ENCODE data around the gene KCNH2.

The KCNH2 gene

GRCh38 chr7:150994141-150994837, 16.2 kb upstream of the KCNH2 start:
- no peak for DNase-seq (ENCODE audit: low spot score)

GRCh38 chr7:150993511-150993910, 15.4 kb upstream of the KCNH2 start:
- DNase-seq (ENCODE audit: low spot score) = no peak

- DNase-seq (ENCODE audit: low spot score) = peak; percentile 58
Observed at GRCh38 chr7:150992833-150993302, 14.7 kb upstream of the KCNH2 start.

GRCh38 chr7:150992051-150992640, 14.0 kb upstream of the KCNH2 start:
- DNase-seq (ENCODE audit: low spot score) = no peak

DNA sequence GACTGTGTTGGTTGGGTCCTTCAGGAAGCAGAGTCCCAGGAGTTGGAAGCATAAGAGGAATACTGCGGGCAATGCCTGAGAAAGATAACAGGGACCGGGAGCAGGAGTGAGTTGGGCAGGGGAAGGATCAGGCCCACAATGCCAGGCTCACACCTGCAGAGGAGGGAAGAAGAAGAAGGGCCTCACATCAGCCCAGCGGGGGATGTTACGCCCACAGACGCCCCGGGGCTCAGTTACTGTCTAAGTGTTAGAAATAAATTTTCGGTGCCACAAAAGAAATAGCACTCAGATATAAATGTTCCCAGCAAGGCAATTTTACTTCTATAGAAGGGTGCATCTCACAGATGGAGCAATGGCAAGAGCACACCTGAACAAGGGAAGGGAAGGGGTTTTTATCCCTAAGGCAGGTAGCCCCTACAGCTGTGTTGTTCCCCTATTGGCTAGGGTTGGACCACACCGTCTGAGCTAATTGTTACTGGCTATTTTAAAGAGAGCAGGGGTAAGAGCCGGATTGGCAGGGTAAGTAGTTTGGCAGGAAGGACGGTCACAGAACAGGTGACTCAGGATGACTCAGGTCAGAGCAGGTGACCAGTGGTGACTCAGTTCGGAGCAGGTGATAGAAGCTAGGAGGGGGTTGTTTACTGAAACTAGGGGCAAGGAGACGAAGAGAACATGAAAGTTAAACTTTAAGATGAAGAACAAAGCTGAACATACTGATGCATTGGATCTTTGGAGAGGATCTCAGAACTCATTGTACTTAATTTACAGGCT, 12.5 kb upstream of the KCNH2 start, which contains the start of gene NOS3:
Gene NOS3 (plus strand): TSS at position 602 of the 771 bp plus-strand sequence. CDS start 2,787 bp downstream, outside the sequence.
- peak; percentile 74 for DNase-seq (ENCODE audit: low spot score)

DNA sequence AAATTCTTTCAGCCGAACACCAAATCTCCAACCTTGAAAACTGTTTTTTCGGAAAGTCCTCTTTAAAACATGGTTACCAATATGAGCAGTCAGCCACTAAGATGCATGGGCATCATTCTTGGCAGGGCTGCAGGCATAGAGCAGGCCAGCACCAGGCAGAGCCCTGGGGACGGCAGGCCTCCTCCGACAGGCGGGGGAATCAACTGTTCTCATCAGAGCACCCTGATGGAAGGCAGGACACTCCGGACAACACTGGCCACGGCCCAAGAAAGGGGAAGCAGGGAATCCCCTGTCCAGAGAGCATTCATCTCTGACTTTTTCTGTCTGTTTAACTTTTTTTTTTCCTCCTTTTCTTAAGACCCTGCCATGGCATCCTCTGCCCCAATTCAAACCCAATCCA, 11.3 kb upstream of the KCNH2 start:
- DNase-seq (ENCODE audit: low spot score) = no peak

DNA sequence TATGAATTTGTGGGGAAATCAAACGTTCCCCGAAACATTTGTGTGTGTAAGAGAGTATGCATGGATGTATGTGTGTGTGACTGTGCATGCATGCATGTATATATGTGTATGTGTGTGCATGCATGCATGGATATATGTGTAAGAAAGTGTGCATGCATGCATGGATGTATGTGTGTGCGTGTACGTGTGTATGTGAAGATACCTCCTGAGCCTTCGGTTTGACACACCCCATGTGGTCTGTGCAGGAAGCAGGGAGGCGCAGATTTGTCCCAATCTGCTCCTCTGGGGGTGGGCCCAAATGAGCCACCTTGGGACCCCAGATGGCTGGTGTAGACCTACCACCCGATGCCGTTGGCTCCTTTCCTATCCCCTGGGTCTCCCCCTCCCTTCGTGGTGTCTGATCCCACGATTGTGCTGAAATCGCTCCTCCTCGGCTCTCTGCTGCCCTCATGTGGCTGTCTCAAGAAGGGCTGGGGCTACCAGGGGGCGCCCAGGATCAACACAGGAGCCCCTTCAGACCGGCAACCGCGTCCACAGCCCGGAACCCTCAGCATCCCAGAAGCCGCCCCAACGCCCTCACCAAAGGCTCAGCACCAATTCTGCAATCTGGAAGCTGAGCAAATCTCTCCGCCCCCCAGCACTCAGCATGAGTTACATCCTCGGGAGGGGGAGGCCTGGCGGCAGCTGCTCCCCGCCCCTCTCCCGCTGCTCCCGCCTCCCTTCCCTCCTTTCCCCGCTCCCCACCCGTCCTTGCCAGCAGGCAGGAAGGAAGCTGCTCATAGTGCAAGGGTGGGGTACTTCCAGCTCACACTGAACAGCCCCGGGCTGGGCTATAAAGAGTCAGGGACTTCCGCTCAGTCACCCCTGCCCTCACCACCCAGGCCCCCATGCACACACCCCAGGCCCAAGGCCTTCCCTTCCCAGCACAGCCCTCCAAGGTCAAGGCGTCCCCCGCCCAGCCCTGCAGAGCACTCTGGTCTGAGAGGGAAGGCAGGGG, 10.4 kb upstream of the KCNH2 start:
- DNase-seq (ENCODE audit: low spot score) = no peak

- no peak for DNase-seq (ENCODE audit: low spot score)
Observed at GRCh38 chr7:150986556-150986955, 8.4 kb upstream of the KCNH2 start.

GRCh38 chr7:150986099-150986512, 8.0 kb upstream of the KCNH2 start:
- DNase-seq (ENCODE audit: low spot score) = peak; percentile 77

- peak; percentile 58 for DNase-seq (ENCODE audit: low spot score)
Observed at GRCh38 chr7:150983893-150984368, 5.8 kb upstream of the KCNH2 start.

GRCh38 chr7:150982351-150982750, 4.2 kb upstream of the KCNH2 start:
- DNase-seq (ENCODE audit: low spot score) = no peak

- no peak for DNase-seq (ENCODE audit: low spot score)
Observed at GRCh38 chr7:150981644-150982043, 3.5 kb upstream of the KCNH2 start.

DNA sequence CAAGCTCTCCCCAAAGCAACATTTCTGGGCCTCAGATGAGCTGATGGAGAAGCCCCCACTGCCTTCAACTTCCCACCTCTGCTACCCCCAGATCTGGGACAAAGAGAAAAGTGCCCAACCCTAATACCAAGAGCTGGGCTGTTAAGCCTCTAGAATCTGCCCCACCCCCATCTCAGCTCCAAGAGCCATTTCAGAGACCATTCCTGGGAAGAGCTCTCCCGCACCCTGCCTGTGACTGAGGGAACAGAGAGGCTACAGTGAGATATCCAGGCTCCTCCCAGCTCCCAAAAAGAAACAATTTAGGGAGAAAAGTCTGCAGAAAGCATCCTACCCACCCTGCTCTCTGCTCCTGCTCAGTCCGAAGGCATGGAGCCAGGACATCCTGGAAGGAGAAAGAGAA, 2.5 kb upstream of the KCNH2 start:
- DNase-seq (ENCODE audit: low spot score) = no peak

- peak; percentile 52 for DNase-seq (ENCODE audit: low spot score)
Observed at GRCh38 chr7:150979713-150980390, 1.7 kb upstream of the KCNH2 start.

GRCh38 chr7:150977382-150978125, 567 bp downstream of the KCNH2 start:
- DNase-seq (ENCODE audit: low spot score) = no peak

GRCh38 chr7:150976529-150977381, 1.4 kb downstream of the KCNH2 start:
- peak; percentile 64 for DNase-seq (ENCODE audit: low spot score)

- DNase-seq (ENCODE audit: low spot score) = no peak
Observed at GRCh38 chr7:150975536-150976319, 2.4 kb downstream of the KCNH2 start.
